ENCODE data around the gene SYVN1.
"Not testable (repeated sequence)": the region's sequence is repeated elsewhere in the genome, so short reads cannot be mapped to it uniquely, and the experiment has no call there.

The SYVN1 gene

GRCh38 chr11:65120831-65121230 lies 13.5 kb downstream of the SYVN1 start:
- Histone ChIP-seq H3K4me3 (ENCODE audit: low read depth in 1 of 2, low read length in 2 of 2) (peak overlapping the region; percentile 90 to 92; a peak in 3 of 4 replicates), H3K9me3 (ENCODE audit: insufficient read depth, low read length, severe bottlenecking) (no peaks in the 10 kb centered on the region), H3K4me2 (ENCODE audit: insufficient read depth, low read length) (peak overlapping the region; percentile 90), H2AFZ (ENCODE audit: low read depth, low read length) (no peak overlapping the region), H3K9ac (ENCODE audit: low read depth, low read length) (peak overlapping the region; percentile 86), H3K27ac (ENCODE audit: low read length) (peak overlapping the region; percentile 80), H4K20me1 (ENCODE audit: insufficient read depth, low read length) (peaks cover 23% of the 10 kb centered on the region; the same call in 1 of the 2 replicates), H3K79me2 (ENCODE audit: insufficient read depth, low read length) (peaks cover 65% of the 10 kb centered on the region), H3K27me3 (ENCODE audit: insufficient read depth, low read length, poor library complexity) (no peaks in the 10 kb centered on the region), H3K4me1 (ENCODE audit: insufficient read depth, low read length) (peaks cover 54% of the 10 kb centered on the region), H3K36me3 (ENCODE audit: insufficient read depth, low read length) (peaks cover 65% of the 10 kb centered on the region)
- no peak for ATAC-seq (ENCODE audit: insufficient read depth, low read depth)
- DNase-seq, result no peak
- TF ChIP-seq CTCF (IDR thresholded peaks at IDR 0.05; ENCODE audit: borderline replicate concordance, extremely low read depth, low read length, poor library complexity, severe bottlenecking) (no peak), EZH2 (IDR thresholded peaks at IDR 0.05; ENCODE audit: borderline replicate concordance, low read depth, low read length, severe bottlenecking) (no peak)

GRCh38 chr11:65119670-65119995 lies 14.7 kb downstream of the SYVN1 start:
- Histone ChIP-seq H3K9me3 (ENCODE audit: insufficient read depth, low read length, severe bottlenecking) (no peaks in the 10 kb centered on the region), H4K20me1 (ENCODE audit: insufficient read depth, low read length) (peaks cover 24% of the 10 kb centered on the region; the same call in 1 of the 2 replicates), H3K9ac (ENCODE audit: low read depth, low read length) (peak overlapping the region; percentile 6; the same call in 1 of the 2 replicates), H3K36me3 (ENCODE audit: insufficient read depth, low read length) (peaks cover 62% of the 10 kb centered on the region), H3K79me2 (ENCODE audit: insufficient read depth, low read length) (peaks cover 69% of the 10 kb centered on the region), H3K4me2 (ENCODE audit: insufficient read depth, low read length) (no peak overlapping the region), H3K27ac (ENCODE audit: low read length) (no peak overlapping the region), H3K4me3 (ENCODE audit: low read depth in 1 of 2, low read length in 2 of 2) (no peak overlapping the region), H3K27me3 (ENCODE audit: insufficient read depth, low read length, poor library complexity) (no peaks in the 10 kb centered on the region), H3K4me1 (ENCODE audit: insufficient read depth, low read length) (peaks cover 66% of the 10 kb centered on the region), H2AFZ (ENCODE audit: low read depth, low read length) (no peak overlapping the region)
- TF ChIP-seq CTCF (IDR thresholded peaks at IDR 0.05; ENCODE audit: borderline replicate concordance, extremely low read depth, low read length, poor library complexity, severe bottlenecking) (no peak), EZH2 (IDR thresholded peaks at IDR 0.05; ENCODE audit: borderline replicate concordance, low read depth, low read length, severe bottlenecking) (no peak)
- no peak for DNase-seq
- no peak for ATAC-seq (ENCODE audit: insufficient read depth, low read depth)

GRCh38 chr11:65118891-65119669 lies 15.2 kb downstream of the SYVN1 start:
- not testable (repeated sequence) for H3K9me3 ChIP-seq (ENCODE audit: insufficient read depth, low read length, severe bottlenecking); H3K9ac ChIP-seq (ENCODE audit: low read depth, low read length); H3K27me3 ChIP-seq (ENCODE audit: insufficient read depth, low read length, poor library complexity); H3K4me3 ChIP-seq (ENCODE audit: low read depth in 1 of 2, low read length in 2 of 2); DNase-seq; H3K27ac ChIP-seq (ENCODE audit: low read length); ATAC-seq (ENCODE audit: insufficient read depth, low read depth); H2AFZ ChIP-seq (ENCODE audit: low read depth, low read length); H3K4me2 ChIP-seq (ENCODE audit: insufficient read depth, low read length)
- Histone ChIP-seq H3K79me2 (ENCODE audit: insufficient read depth, low read length) (peaks cover 65% of the 10 kb centered on the region), H3K36me3 (ENCODE audit: insufficient read depth, low read length) (peaks cover 56% of the 10 kb centered on the region), H3K4me1 (ENCODE audit: insufficient read depth, low read length) (peaks cover 67% of the 10 kb centered on the region), H4K20me1 (ENCODE audit: insufficient read depth, low read length) (peaks cover 24% of the 10 kb centered on the region; the same call in 1 of the 2 replicates)

- Histone ChIP-seq H3K9ac (ENCODE audit: low read depth, low read length) (peak overlapping the region; percentile 27), H3K27ac (ENCODE audit: low read length) (no peak overlapping the region), H3K36me3 (ENCODE audit: insufficient read depth, low read length) (peaks cover 55% of the 10 kb centered on the region), H2AFZ (ENCODE audit: low read depth, low read length) (no peak overlapping the region), H3K4me3 (ENCODE audit: low read depth in 1 of 2, low read length in 2 of 2) (peak overlapping the region in 1 of 2 experiments; percentile 11; a peak in 1 of 4 replicates), H4K20me1 (ENCODE audit: insufficient read depth, low read length) (peaks cover 24% of the 10 kb centered on the region; the same call in 1 of the 2 replicates), H3K9me3 (ENCODE audit: insufficient read depth, low read length, severe bottlenecking) (no peaks in the 10 kb centered on the region), H3K4me1 (ENCODE audit: insufficient read depth, low read length) (peaks cover 67% of the 10 kb centered on the region), H3K4me2 (ENCODE audit: insufficient read depth, low read length) (peak overlapping the region; percentile 43; the same call in 1 of the 2 replicates), H3K79me2 (ENCODE audit: insufficient read depth, low read length) (peaks cover 67% of the 10 kb centered on the region), H3K27me3 (ENCODE audit: insufficient read depth, low read length, poor library complexity) (no peaks in the 10 kb centered on the region)
- no peak for DNase-seq
- no peak for ATAC-seq (ENCODE audit: insufficient read depth, low read depth)
- no peak for TF ChIP-seq CTCF (IDR thresholded peaks at IDR 0.05; ENCODE audit: borderline replicate concordance, extremely low read depth, low read length, poor library complexity, severe bottlenecking)
- no peak for TF ChIP-seq EZH2 (IDR thresholded peaks at IDR 0.05; ENCODE audit: borderline replicate concordance, low read depth, low read length, severe bottlenecking)
Measured at GRCh38 chr11:65118097-65118837, 16.1 kb downstream of the SYVN1 start.
